NCI-H2081 (cell line): ENCODE measurements around the gene ALX3.
"Not testable (repeated sequence)": the region's sequence is repeated elsewhere in the genome, so short reads cannot be mapped to it uniquely, and the experiment has no call there.

Experiments used
- DNase-seq, 2 experiments: peaks; one replicate each; lab custom pipeline; 2025; lab: John Stamatoyannopoulos, UW

Gene ALX3

DNA sequence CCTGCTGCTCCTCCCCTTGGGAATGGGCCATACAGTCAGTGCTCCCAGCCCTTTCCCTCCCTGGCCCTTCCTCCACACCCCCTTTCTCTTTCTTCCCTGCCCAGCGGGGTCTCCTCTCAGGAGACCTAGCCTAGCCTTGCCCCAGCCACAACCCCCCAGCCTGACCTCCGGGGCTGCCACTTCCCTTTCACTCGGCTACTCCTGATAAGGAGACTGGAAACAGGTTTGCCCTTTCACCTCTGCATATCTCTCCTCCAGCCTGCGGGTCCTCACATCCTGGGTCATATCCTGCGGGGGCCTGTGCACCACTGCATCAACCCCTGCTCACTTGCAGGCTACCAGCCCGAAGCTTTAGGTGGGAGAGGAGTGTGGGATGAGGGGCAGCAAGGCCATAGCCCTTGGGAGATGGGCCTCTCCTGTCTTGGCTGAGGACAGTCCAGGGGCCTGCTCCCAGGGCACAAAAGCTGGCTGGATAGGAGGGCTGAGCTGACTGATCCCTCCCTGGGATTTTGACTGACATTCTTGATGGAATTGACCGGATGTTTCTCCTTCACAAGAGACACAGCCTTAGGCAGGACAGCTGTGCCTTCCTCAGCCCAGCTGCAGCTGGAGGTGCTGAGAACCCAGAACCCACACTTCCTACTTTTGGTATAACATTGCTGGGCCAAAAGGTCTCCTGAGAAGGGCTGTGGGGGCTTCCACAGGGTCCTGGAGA is 19.2 kb upstream of the ALX3 start:
- no peak for DNase-seq

DNA sequence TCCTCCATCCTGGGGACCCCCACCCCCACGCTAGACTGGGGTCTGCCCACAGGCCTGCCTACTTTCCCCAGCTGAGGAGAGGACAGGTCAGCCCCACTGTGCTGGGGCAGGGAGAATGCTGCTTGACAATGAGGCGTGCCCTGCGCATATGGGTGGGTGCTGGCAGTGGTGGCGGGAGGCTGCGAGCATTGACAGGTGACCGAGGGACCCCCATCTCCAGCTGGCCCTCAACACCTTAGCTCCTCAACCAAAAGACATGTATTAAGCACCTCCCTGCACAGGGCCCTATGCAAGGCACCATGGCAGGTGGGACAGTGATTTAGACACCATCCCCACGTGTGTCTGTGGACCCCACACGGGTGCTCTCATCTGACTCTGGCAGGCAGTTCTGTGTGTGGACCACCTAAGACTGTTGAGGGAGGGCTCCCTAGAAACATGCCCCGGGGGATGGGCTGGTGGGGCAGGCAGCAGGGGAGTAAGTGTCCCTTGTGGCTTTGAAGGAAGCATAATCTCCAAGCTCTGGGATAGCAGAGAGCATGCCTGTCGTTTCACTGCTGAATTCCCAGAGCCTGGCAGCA is 18.4 kb upstream of the ALX3 start:
- no peak for DNase-seq

DNA sequence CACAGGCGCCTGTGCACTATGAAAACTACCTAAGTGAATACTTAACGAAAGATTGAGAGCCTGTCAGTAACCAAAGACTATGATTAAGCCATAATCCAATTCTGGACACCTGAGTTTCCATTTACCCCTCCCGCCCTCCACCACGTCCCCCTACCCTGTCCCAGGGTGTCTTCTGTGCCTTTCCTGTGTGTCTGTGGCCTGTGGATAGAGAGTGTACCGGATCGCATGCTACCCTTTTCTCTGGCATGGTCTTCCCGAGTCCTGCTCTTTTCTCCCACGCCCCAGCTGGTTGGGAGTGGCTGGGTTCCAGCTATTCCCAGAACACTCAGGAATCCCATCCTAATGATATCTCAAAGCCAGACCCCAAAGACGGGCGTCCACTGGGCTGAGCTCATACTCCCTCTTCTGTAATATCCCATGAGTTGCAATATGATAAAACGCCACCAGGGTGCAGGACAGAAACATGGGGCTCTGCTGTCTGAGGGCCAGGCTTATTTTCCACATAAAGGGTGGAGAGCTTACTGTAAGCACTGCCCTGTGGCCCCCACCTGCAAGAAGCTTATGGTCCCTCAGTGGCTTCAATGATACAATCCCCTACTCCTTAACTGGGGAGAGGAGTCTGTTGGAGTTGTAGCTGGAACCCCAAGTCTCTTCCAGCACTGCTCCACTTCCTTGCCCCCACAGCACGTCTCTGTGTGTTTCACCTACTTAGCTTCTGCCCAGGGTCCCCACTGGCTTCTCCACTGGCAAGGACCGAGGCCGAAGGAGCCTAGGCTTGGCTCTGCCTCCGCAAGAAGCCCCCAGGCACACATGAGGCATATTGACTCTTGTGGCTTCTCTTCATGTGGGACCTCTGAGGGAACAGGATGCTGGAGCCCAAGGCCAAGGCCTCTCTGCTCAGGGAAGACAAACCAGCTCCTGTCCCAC is 17.6 kb upstream of the ALX3 start:
- DNase-seq: peak; percentile 55 to 57

DNA sequence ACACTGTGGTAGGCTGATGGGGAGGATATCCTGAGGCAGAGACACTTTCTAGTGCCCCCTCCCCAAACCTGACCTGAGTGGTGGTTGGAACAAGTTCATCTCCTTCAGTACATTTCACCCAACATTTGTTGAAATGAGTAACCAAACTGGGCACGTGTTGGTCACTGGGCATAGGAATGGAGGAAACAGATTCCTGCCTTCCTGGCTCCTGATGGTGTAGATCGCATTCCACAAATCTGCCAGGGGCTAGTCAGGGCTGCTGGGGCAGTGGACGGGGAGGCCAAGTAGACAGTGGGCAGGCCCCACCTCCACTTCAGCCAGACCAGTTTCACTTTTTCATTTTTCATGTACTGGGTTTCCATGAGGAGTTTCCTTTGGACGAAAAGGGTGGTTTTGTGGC is 16.5 kb upstream of the ALX3 start:
- DNase-seq: no peak

DNA sequence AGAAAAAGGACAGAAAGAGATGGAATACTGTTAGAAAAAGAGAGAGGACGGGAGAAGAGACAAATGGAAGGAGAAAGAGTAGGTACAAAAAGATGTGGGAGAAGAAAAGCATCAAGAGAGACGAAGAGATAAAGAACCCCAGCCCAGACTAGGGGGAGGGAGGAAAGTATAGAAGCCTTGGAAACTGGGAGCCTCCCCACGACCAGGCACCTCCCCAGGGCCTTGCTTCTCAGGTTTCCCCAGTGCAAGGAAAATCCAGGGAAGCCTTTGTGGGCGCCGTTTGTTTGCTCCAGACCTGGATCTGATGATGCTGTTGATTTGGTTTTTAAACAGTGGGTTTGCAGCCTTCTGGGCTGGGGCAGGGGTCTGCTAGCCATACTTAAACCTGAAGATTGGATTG is 15.2 kb upstream of the ALX3 start:
- no peak for DNase-seq

DNA sequence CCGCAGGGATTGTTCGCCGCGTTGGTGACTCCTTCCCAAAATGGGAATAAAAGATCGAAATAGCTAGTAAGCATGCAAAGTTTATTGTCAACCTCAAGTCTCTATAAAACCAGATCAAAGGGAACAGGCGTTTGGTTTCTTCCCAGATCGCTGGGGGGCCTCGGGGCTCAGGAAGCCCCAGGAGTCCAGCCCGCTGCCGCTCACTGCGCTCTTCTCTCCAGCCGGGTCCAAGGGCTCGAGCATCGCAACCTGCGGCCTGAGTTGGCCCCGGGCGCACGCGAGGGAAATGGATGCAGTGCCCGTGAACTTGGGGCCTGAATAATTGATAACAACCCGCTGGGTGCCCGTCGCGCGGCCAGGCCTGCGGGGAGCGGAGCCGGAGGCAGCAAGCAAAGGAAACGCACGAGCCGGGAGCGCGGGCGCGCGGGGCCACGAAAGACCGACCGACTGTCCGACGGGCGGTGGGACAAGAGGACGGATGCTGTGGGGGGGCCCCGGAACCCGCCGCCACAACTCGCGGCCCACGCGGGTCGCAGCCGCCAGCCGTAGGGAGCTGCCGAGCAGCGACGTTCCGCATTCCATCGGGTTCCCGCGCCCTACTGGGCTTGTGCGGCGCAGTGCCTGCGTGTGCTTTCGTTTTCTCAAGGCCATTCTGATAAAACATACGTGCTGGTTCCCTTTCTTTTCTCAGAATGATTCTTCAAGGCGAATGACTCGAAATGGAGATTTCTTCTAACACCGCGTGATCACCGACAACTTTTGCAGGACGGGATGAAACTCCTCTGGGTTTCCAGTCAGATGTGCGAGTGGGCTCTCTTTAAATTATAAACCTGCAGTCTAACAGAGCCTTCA is 14.0 kb upstream of the ALX3 start:
- DNase-seq: no peak

DNA sequence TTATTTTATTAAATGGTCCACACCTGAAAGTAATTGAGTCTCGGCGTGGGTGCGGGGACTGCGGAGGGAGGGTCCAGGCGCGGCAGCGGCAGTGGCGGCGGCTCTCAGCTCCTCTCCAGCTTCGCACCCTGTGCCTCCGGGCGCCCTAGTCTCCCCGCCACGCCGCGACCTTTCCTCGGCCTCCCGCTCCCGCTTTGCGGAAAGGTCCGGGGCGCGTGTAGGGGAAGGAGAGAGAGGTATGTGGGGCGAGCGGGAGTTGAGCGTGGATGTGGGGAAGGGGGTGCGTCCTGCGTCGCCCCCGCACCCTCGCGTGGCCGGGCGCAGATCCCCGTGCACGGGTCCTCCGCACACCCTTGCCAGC is 13.4 kb upstream of the ALX3 start:
- no peak for DNase-seq

DNA sequence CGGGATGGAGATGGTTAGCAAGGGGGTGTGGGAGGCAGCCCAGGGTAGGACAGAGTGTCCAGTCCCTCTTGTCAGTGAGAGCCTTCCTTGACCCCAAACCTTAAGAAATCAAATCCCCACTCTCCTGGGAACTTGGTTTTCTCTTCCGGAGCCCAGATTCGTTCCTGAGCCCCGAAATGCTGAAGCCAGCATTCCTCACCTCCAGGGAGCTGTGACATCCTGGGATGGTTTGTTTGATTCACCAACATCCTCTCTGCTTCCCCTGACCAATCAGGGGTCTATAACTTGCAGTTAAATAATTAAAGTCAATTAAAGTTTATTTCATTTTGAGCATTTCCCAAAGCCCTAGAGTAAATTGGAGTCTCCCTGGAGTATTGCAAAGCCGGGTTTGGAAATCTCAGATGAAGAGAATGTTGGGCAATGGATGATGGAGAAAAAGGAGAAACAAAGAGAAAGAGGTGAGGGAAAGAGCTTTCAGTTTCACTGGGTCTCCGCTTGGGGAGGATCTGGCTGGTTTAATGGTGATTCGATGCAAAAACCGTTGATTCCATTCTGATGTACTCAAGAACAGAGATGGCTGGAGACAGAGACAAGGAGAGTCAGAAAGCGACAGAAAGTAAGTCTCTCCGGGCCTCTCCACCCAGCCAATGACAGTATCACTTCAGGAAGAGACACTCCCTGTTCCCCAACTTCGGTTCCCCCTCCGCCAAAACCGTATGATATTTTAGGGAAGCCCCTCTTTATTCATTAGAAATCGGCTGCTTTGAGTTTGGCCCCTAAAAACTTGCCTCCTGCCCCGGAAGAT is 12.8 kb upstream of the ALX3 start:
- DNase-seq: no peak

DNA sequence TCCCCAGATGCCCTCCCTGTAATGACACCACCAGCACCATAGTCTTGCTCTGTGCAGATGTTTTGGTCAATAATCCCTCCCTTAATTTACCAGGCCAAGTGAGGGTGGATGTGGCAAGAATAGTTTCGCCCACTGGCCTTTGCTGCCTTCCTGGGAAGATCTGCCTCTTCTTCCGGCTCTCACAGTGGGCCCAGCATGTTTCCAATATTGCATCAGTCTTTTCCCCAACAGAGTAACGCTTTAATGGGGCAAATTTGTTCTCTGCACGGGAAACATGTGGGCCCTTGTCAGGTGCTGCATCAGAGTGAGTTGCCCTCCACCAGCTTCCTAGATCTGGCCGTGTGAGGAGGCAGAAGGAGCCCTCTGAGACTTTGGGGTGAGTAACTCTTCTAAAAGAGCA is 12.0 kb upstream of the ALX3 start:
- no peak for DNase-seq

DNA sequence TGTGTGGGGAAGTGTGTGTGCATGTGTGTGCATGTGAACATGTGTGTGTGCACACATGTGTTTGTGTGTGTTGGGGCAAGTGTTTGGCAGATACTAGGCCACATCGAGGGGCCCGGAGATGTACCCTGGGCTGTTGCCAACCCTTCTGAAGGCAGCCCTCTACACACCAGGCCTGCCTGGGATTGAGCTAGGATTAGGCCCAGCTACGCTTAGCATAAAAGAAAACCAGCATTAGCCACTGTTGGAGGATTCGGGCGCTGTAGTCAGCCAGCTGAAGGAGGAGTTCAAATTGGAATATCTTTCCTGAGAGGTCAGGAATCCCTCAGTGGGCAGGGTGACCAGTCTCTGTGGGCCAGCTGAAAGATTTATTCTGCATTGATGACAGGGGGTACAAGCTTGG is 10.6 kb upstream of the ALX3 start:
- DNase-seq: no peak

DNA sequence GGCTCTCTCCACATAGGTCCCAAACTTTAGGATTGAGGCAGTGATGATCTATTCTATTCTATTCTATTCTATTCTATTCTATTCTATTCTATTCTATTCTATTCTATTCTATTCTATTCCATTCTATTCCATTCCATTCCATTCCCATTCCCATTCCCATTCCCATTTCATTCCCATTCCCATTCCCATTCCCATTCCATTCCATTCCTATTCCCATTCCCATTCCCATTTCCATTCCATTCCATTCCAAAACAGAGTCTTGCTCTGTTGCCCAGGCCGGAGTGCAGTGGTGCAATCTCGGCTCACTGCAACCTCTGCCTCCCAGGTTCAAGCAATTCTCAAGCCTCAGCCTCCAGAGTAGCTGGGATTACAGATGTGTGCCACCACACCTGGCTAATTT is 9.5 kb upstream of the ALX3 start:
- not testable (repeated sequence) for DNase-seq

DNA sequence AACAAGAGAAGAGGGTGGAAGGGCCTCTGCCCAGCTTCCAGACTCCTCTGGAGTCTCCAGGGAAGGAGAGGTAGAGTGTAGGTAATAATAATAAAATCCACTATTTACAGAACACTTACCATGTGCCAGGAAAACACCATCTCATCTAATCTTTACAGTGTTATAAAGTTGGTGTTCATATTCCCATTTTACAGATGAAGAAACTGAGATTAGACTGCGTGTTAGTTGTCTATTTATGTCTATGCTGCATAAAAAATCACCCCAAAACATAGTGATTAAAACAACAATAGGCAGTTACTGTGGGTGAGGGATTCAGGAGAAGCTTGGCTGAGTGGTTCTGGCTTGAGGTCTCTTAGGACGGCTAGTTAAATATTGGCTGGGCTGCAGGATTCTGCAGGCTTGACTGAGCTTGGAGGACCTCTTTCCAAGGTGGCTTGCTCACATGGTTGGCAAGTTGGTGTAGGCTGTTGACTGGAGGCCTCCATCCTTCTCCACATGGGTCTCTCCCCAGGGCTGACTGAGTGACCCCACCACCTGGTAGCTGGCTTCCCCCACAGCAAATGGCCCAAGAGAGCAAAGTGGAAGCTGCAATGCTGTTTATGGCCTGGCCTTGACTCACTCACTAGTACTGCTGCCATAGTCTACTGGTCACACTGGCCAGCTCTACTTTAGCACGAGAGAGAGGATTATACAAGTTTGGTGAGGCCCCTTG is 6.5 kb upstream of the ALX3 start:
- no peak for DNase-seq

DNA sequence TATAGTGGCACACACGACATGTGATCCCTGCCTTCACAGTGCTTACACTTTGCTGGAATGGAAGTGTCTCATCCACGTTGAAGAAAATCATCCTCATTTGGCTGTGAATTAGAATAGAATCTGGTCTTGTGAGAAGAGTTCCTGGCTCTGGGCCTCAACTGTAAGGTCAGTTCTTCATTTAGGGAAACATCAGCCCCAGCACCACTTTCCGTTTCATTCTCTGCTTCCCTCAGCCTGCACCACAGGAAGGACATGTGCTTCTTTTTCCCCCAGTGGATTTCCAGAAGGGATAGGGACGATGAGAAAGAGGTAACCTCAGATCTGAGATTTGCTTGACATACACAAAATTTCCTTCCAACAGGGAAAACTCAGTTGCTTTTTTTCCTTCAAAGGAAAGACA is 3.7 kb upstream of the ALX3 start:
- no peak for DNase-seq

DNA sequence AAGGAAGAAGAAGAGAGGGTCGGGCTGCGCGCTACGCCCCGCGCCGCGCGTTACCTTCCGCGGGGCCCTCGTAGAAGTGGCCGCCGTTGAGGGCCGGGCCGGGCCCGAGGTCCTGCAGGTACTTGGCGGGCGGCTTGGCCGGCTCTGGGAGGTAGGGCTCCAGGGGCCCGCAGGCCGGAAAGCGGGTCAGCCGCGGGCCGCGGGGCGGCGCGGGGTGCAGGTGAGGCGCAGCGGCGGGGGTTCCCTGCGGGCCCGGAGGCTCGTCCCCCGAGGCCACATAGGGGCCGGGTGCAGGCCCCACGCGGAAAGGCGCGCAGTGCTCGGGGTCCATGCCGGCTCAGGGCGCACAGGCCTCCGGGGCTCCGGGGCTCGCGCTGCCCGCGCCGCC is 196 bp downstream of the ALX3 start:
- no peak for DNase-seq

DNA sequence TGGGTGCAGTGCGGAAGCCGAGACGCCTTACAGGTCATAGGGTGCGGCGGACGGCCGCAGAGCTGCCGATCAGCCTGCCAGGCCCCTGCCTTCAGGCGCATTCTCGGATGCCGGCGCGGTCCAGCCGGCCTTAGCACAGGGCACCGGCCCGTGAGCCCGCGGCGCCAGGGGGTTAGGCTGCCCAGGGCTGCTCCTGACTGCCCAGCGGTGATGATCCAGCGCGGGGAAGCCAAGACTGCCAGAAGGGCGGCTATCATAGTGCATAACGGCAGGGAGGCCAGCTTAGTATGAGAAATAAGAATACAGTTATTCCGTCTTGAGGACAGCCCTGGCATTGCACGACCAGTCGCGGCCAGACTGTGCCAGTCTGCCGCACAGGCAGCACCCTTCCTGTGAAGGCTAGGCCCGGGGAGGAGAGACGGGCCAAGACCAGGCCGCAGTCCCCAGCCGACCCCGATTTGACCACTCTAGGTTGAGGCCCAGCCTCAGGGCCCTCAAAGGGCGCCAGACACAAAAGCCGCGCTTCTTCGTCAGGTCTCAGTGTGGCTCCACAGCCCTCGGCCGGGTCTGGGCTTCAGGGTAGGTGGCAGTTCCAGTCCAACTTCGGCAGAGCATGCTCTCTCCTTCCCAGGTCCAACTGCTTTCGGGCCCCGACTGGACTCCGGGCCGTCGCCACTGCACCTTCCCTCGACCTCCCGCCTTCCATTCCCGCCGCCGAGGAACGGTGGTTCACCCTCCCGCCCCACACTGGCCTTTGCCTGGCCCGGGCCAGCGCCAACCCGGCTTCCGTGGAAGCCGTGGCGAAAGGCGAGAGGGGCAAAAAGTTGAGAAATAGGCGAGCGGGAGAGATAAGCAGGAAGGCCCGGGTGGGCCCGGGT is 829 bp downstream of the ALX3 start:
- no peak for DNase-seq

DNA sequence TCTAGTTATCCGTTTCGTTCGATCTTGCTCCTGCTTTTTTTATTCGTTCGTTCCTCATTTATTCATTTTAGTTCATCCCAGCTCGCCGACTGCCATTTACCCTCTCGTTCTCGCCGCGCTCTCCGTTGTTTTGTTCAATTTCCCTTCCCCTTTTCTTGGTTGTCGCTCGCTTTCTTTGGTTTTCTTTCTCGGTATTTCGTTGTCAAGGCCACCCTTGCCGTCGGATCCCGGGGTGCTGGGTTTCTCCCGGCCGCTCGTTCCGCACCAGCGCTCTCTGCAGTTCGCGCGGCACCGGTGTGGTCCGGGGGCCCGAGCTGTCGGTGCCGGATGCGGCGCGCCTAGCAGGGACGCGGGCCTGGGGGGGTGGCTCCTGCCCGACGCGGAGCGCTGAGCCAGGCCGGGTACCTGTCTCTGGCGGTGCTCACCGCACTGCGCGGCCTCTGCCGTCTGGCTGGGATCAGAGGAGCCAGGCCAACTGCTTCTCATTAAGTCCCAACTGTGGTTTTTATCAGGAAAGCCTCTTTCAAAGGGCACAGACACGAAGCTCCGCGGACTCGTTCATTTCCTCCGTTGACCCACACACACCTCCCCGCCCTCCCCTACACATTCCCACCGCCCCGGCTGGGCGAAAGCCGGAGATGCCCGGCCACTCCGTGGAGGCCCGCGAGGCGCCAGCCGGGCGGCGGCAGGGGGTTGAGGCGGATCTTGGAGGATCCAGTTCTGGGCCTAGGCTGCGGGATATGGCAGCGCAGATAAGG is 1.6 kb downstream of the ALX3 start:
- no peak for DNase-seq

DNA sequence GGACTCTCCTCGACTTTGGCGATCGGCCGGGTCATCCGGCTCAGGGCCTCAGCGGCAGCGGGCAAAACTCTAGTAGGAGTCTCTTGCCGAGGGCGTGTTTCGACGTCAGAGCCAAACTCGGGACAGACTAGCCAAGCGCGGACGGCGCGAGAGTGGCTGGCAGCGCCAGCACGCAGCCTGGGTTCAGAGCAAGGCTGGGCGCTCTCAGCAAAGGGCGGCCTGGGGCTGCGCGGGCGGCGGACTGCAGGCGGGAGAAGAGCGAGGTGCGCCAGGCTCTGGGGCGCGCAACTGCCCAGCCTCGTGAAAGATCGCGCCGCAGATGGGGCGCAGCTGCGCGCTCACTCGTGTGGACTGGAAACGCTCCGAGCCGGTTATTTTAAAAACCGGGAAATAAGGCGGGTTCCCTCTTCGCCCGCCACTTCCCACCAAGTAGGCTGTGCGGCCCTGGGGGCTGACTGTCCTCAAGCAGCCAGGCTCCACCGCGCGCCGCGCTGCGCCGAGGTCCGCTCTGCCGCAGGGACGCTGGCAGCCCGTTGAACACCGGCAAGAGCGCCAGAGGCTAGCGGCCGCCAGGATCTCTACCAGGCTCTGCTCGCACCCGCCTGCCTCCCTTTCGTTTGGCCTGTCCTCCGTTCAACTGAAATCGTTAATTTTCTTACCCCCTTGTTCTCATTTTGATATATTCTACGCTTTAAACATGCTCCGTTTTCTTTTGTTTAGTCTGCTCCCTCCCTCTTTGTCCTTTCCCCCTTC is 2.4 kb downstream of the ALX3 start:
- DNase-seq: no peak

DNA sequence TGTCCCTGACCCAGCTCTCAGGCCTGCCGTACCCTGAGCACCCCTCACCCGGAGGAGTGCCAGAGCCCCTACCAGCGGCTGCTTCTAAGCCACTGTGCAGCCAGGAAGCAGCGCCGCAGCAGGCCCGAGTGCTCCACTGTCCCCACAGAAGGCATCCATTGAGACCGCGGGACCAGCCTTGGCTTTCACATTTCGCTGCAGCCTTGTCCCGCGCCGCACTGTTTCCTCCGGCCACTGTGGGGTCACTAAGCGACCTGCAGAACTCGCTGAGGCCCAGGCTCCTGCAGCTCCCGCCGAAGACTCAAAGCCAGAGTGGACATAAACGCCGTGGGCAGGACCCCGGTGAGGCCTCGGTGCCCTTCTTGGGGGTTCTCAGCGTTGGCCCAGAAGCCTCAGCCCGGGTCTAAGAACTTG is 3.0 kb downstream of the ALX3 start:
- no peak for DNase-seq
